HepG2 (cell line): ENCODE data around the gene TXLNA. TPM values are rescaled to one million over a fixed set of nuclear protein-coding genes. Genes with fewer than 3 reads are reported as not detected.

Experiments used
- BCL6 ChIP-seq: IDR thresholded peaks from 2 replicates; pipeline ENCODE4 v1.6.1; 2016; ENCODE audit warnings: missing genetic modification reagents, missing compliant biosample characterization
- FOXO4 ChIP-seq: sonication (generic); formaldehyde crosslinking; conservative IDR thresholded peaks from 2 replicates; pipeline ENCODE4 v1.8.1; 2023; ENCODE audit warnings: missing genetic modification reagents
- NR2F1 ChIP-seq, 2 experiments: fragments of 450-650 bp in 1 of 2; formaldehyde crosslinking in 1 of 2; IDR thresholded peaks; 2 replicates each; pipeline versions ENCODE4 v1.5.0 to v1.6.1; 2016 to 2020; ENCODE audit warnings: mild to moderate bottlenecking in 1 of 2, missing compliant biosample characterization in 1 of 2, missing genetic modification reagents in 1 of 2, moderate library complexity in 1 of 2
- SIN3A ChIP-seq: IDR thresholded peaks from 2 replicates; pipeline ENCODE4 v1.6.1; 2011; ENCODE audit warnings: low read depth, mild to moderate bottlenecking, control low read depth, low read length, borderline replicate concordance
- SMAD9 ChIP-seq: sonication (generic); formaldehyde crosslinking; IDR thresholded peaks from 2 replicates; pipeline ENCODE4 v1.5.1; 2020; ENCODE audit warnings: mild to moderate bottlenecking, missing genetic modification reagents
- SPEN ChIP-seq: sonication (generic); formaldehyde crosslinking; IDR thresholded peaks from 2 replicates; pipeline ENCODE4 v1.5.1; 2020; ENCODE audit warnings: low read depth, mild to moderate bottlenecking, missing genetic modification reagents
- TAF15 ChIP-seq: fragments of 200-400 bp; formaldehyde crosslinking; IDR thresholded peaks from one replicate; pipeline ENCODE4 v1.6.1; 2018; ENCODE audit warnings: mild to moderate bottlenecking, low read depth, low read length; ENCODE audit not compliant: poor library complexity, severe bottlenecking
- ZNF276 ChIP-seq: sonication (generic); formaldehyde crosslinking; IDR thresholded peaks from 2 replicates; pipeline ENCODE4 v1.4.0; 2020; ENCODE audit warnings: mild to moderate bottlenecking, low read depth, missing genetic modification reagents
- ZNF407 ChIP-seq: sonication (generic); formaldehyde crosslinking; IDR thresholded peaks from one replicate; pipeline ENCODE4 v1.5.1; 2020; ENCODE audit warnings: mild to moderate bottlenecking, missing genetic modification reagents; ENCODE audit errors: not compliant biosample characterization
- ZNF530 ChIP-seq: sonication (generic); formaldehyde crosslinking; IDR thresholded peaks from 2 replicates; pipeline ENCODE4 v1.5.0; 2020; ENCODE audit warnings: low read depth, mild to moderate bottlenecking, missing genetic modification reagents
- ZNF788 ChIP-seq: sonication (generic); formaldehyde crosslinking; IDR thresholded peaks from 2 replicates; pipeline ENCODE4 v1.5.0; 2020; ENCODE audit warnings: mild to moderate bottlenecking, missing genetic modification reagents, borderline replicate concordance
- polyA plus RNA-seq, 8 experiments: library from polyadenylated mRNA; depleted of rRNA in 3 of 8; stranded (reverse) in 7 of 8; unstranded in 1 of 8; fragments of >200 nt; fragmentation: Illumina TruSeq in 4 of 8; extraction: Trizol in 4 of 8; gene quantifications; 2 replicates each; pipeline versions ENCODE4 v1.2.1 to v1.2.3, GENCODE V29; 2011 to 2016; ENCODE audit warnings: low read depth in 4 of 8, missing spikeins in 1 of 8, mixed read lengths in 1 of 8; ENCODE audit not compliant: insufficient read depth in 1 of 8
- total RNA-seq, 5 experiments: library from RNA; depleted of rRNA; stranded (reverse); fragments of >200 nt; fragmentation: Illumina TruSeq; extraction: Trizol; gene quantifications; 2 replicates each; pipeline ENCODE4 v1.2.3, GENCODE V29; 2016; ENCODE audit warnings: low read depth in 1 of 5
- TF ChIP-seq, protein P1 (sequence below): sonication (generic); formaldehyde crosslinking; IDR thresholded peaks from 2 replicates; pipeline ENCODE4 v1.4.0; 2020; ENCODE audit warnings: missing genetic modification reagents, mild to moderate bottlenecking, borderline replicate concordance
- TF ChIP-seq, protein P2 (sequence below): sonication (generic); formaldehyde crosslinking; IDR thresholded peaks from 2 replicates; pipeline ENCODE4 v1.5.0; 2020; ENCODE audit warnings: missing genetic modification reagents

The TXLNA gene
- total and polyA plus RNA-seq, 2 of the 13 experiments (the other 11 are each of a cell fraction or from before 2014, with no cell fraction given) = 29.6 to 67.8 TPM

GRCh38 chr1:32179443-32180185 is at the start of gene TXLNA (continued):
- TF ChIP-seq SPEN (CRISPR knock-in tag) (peak; percentile 90), FOXO4 (CRISPR knock-in tag) (no peak), TAF15 (peak; percentile 85), SMAD9 (CRISPR knock-in tag) (peak; percentile 22; the same call in 1 of the 2 replicates), ZNF788 (peak; percentile 84; the same call in 1 of the 2 replicates), SIN3A (peak; percentile 59; the same call in 1 of the 2 replicates), ZNF530 (no peak), NR2F1 (CRISPR knock-in tag; IDR thresholded peaks at IDR 0.05) (no peak), BCL6 (no peak), ZNF407 (CRISPR knock-in tag) (peak; percentile 62), ZNF276 (CRISPR knock-in tag) (no peak)
- TF ChIP-seq, protein P1, sequence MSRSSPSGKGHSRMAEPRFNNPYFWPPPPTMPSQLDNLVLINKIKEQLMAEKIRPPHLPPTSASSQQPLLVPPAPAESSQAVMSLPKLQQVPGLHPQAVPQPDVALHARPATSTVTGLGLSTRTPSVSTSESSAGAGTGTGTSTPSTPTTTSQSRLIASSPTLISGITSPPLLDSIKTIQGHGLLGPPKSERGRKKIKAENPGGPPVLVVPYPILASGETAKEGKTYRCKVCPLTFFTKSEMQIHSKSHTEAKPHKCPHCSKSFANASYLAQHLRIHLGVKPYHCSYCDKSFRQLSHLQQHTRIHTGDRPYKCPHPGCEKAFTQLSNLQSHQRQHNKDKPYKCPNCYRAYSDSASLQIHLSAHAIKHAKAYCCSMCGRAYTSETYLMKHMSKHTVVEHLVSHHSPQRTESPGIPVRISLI (CRISPR knock-in tag) = no peak
- TF ChIP-seq, protein P2, sequence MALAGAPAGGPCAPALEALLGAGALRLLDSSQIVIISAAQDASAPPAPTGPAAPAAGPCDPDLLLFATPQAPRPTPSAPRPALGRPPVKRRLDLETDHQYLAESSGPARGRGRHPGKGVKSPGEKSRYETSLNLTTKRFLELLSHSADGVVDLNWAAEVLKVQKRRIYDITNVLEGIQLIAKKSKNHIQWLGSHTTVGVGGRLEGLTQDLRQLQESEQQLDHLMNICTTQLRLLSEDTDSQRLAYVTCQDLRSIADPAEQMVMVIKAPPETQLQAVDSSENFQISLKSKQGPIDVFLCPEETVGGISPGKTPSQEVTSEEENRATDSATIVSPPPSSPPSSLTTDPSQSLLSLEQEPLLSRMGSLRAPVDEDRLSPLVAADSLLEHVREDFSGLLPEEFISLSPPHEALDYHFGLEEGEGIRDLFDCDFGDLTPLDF (CRISPR knock-in tag) = no peak
